MM.1S (cell line): ENCODE data around the gene MAGI2.

ENCODE experiments used
- EZH2 ChIP-seq: fragments of 300-600 bp; sonication (generic); optimal IDR thresholded peaks from 2 replicates; pipeline ENCODE3; 2017; ENCODE audit warnings: low read depth, mild to moderate bottlenecking, antibody characterized with exemption, low read length, mixed read lengths
- TF ChIP-seq, protein P1 (sequence below): fragments of 300-600 bp; sonication (generic); IDR thresholded peaks from 2 replicates; pipeline ENCODE4 v1.5.1; 2016; ENCODE audit warnings: antibody characterized with exemption, low read length, mixed read lengths

DNA sequence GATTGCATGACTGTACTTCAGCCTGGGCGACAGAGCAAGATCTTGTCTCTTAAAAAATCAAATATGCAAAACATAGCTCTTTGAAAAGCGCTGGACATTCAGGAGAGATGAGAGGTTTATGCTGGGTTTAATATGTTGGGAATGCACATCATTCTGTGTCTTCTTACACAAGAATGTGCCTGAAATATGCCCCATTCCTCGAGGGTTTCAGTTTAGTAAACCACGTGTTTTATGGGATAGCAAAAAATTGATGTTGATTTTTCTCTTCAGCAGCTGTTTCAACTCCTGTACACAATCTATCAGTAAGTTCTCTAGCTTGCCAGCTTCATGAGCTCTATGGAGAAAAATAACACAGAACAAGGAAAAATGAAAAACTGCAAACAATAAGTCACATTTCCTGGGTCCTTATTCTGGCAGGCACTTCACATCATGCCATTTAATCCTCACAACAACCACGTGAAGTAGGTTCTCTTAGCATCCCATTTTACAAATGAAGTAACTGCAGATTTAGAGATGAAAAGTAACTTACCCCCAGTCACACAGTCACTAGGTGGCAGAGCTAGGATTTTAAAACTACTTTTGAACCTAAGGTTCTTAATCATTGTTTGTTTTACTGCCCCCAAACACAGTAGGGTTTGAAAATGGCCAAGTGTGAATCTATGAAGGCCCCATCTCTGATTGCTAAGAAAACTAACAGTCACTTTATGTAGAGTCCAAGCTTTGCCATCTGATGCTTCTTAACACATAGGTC, 1231.3 kb downstream of the MAGI2 start:
- TF ChIP-seq, protein P1, sequence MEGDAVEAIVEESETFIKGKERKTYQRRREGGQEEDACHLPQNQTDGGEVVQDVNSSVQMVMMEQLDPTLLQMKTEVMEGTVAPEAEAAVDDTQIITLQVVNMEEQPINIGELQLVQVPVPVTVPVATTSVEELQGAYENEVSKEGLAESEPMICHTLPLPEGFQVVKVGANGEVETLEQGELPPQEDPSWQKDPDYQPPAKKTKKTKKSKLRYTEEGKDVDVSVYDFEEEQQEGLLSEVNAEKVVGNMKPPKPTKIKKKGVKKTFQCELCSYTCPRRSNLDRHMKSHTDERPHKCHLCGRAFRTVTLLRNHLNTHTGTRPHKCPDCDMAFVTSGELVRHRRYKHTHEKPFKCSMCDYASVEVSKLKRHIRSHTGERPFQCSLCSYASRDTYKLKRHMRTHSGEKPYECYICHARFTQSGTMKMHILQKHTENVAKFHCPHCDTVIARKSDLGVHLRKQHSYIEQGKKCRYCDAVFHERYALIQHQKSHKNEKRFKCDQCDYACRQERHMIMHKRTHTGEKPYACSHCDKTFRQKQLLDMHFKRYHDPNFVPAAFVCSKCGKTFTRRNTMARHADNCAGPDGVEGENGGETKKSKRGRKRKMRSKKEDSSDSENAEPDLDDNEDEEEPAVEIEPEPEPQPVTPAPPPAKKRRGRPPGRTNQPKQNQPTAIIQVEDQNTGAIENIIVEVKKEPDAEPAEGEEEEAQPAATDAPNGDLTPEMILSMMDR = peak; percentile 12
- no peak for TF ChIP-seq EZH2
